Neuronal stem cell (in vitro differentiated cells): ENCODE measurements around the gene STX3.

Experiments
- DNase-seq: peaks from one replicate; pipeline ENCODE4 v3.0.0-alpha.2; 2013; ENCODE audit warnings: low spot score
- H2AFZ ChIP-seq: one replicate; pipeline ENCODE4 v1.6.1; 2013; ENCODE audit warnings: mild to moderate bottlenecking, low read length, inconsistent platforms
- H2AK5ac ChIP-seq: 2 replicates; pipeline ENCODE4 v1.6.1; 2013; ENCODE audit warnings: low read depth, mild to moderate bottlenecking, inconsistent platforms, low read length, moderate library complexity, mixed read lengths
- H2BK120ac ChIP-seq: 2 replicates; pipeline ENCODE4 v1.6.1; 2013; ENCODE audit warnings: low read depth, mild to moderate bottlenecking, inconsistent platforms, low read length, moderate library complexity, mixed read lengths
- H2BK12ac ChIP-seq: one replicate; pipeline ENCODE4 v1.6.1; 2013; ENCODE audit warnings: low read length, inconsistent platforms
- H2BK15ac ChIP-seq: 2 replicates; pipeline ENCODE4 v1.6.1; 2013; ENCODE audit warnings: mild to moderate bottlenecking, low read length, inconsistent platforms, mixed read lengths
- H2BK5ac ChIP-seq: one replicate; pipeline ENCODE4 v1.6.1; 2013; ENCODE audit warnings: inconsistent platforms, mild to moderate bottlenecking, low read length, moderate library complexity
- H3K14ac ChIP-seq: one replicate; pipeline ENCODE4 v1.6.1; 2013; ENCODE audit warnings: low read length, inconsistent platforms
- H3K18ac ChIP-seq: 2 replicates; pipeline ENCODE4 v1.6.1; 2013; ENCODE audit warnings: low read length, inconsistent platforms
- H3K23ac ChIP-seq: 2 replicates; pipeline ENCODE4 v1.6.1; 2013; ENCODE audit warnings: low read depth, mild to moderate bottlenecking, mixed read lengths, low read length, inconsistent platforms; ENCODE audit not compliant: poor library complexity
- H3K27ac ChIP-seq: replicated peaks from 3 replicates; pipeline ENCODE4 v1.5.1; 2013; ENCODE audit warnings: low read length, inconsistent platforms
- H3K27me3 ChIP-seq, 3 experiments: 2 replicates each; pipeline ENCODE4 v1.6.1; 2013; ENCODE audit warnings: low read length in 3 of 3, mild to moderate bottlenecking in 2 of 3, inconsistent platforms in 1 of 3, low read depth in 1 of 3, mixed read lengths in 1 of 3, moderate library complexity in 1 of 3; ENCODE audit not compliant: control insufficient read depth in 3 of 3, insufficient read depth in 3 of 3
- H3K36me3 ChIP-seq, 2 donors: replicated peaks in 1 of 2; 2 replicates each; pipeline ENCODE4 v1.6.1; 2013; ENCODE audit warnings: low read length in 2 of 2; ENCODE audit not compliant: control insufficient read depth in 2 of 2, insufficient read depth in 2 of 2
- H3K4ac ChIP-seq: 2 replicates; pipeline ENCODE4 v1.6.1; 2013; ENCODE audit warnings: inconsistent platforms, mild to moderate bottlenecking, low read length, moderate library complexity
- H3K4me1 ChIP-seq, 2 donors: 1 replicate in 1 of 2; 2 replicates in 1 of 2; pipeline ENCODE4 v1.6.1; 2013; ENCODE audit warnings: low read length in 2 of 2, low read depth in 1 of 2; ENCODE audit not compliant: control insufficient read depth in 2 of 2, insufficient read depth in 1 of 2
- H3K4me2 ChIP-seq: one replicate; pipeline ENCODE4 v1.6.1; 2013; ENCODE audit warnings: mild to moderate bottlenecking, low read length, inconsistent platforms; ENCODE audit not compliant: insufficient read depth, poor library complexity, severe bottlenecking
- H3K4me3 ChIP-seq, 2 donors: 2 replicates each; pipeline ENCODE4 v1.5.1; 2013; ENCODE audit warnings: low read length in 2 of 2, mild to moderate bottlenecking in 2 of 2, inconsistent platforms in 1 of 2, moderate library complexity in 1 of 2
- H3K79me1 ChIP-seq: one replicate; pipeline ENCODE4 v1.6.1; 2013; ENCODE audit warnings: low read depth, mild to moderate bottlenecking, inconsistent platforms, low read length, moderate library complexity
- H3K9ac ChIP-seq: one replicate; pipeline ENCODE4 v1.6.1; 2013; ENCODE audit warnings: mild to moderate bottlenecking, low read depth, low read length, inconsistent platforms; ENCODE audit not compliant: poor library complexity
- H3K9me3 ChIP-seq, 2 donors: replicated peaks in 1 of 2; 2 replicates each; pipeline versions ENCODE3 to v1.6.1; 2013; ENCODE audit warnings: low read length in 2 of 2, mild to moderate bottlenecking in 2 of 2, inconsistent platforms in 1 of 2, low read depth in 1 of 2, mixed read lengths in 1 of 2, moderate library complexity in 1 of 2; ENCODE audit not compliant: control insufficient read depth in 2 of 2, insufficient read depth in 1 of 2
- H4K8ac ChIP-seq: one replicate; pipeline ENCODE4 v1.6.1; 2013; ENCODE audit warnings: low read depth, mild to moderate bottlenecking, inconsistent platforms, low read length, moderate library complexity
- H4K91ac ChIP-seq: one replicate; pipeline ENCODE4 v1.6.1; 2013; ENCODE audit warnings: low read length, low read depth, mild to moderate bottlenecking, inconsistent platforms; ENCODE audit not compliant: poor library complexity
- WGBS, 2 donors: extraction: QIAGEN DNeasy Blood & Tissue Kit; methylation state at CpG; one replicate each; pipeline ENCODE4 v1.1.7; 2013; ENCODE audit warnings: missing lambda C conversion rate in 2 of 2, mixed read lengths in 1 of 2; ENCODE audit not compliant: insufficient read length in 2 of 2, insufficient replicate concordance in 1 of 2; ENCODE audit errors: extremely low coverage in 2 of 2; 5-methylcytosine and 5-hydroxymethylcytosine counted together

The STX3 gene

DNA sequence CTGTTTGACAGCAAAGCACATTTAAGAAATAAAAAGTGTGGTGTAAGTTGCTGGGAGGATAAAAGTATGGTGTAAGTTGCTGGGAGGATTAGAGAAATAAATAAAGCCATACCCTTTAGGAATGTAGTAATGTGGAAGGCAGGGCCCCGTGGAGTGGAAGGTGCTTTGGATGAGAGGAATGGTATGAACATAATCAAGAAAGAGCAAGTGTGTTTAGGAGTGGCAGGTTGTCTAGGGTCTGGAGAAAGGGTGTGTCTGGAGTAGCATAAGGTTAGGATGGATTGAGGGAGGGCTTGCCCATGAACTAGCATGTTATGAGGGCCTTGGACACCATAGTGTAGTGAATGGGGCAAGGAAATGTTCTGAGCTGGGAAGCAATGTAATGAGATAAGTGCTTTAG, 37.3 kb downstream of the STX3 start:
- H3K23ac ChIP-seq = no peak overlapping the region
- no peak overlapping the region for H3K14ac ChIP-seq
- no peak overlapping the region for H2BK120ac ChIP-seq
- peaks cover 0 to 18% of the 10 kb centered on the region in 2 donors for H3K36me3 ChIP-seq
- no peaks in the 10 kb centered on the region for H3K9me3 ChIP-seq
- H4K8ac ChIP-seq = no peak overlapping the region
- no peaks in the 10 kb centered on the region for H3K4me1 ChIP-seq
- no peak overlapping the region for H3K4me2 ChIP-seq
- H3K18ac ChIP-seq = no peak overlapping the region
- no peak overlapping the region for H2BK12ac ChIP-seq
- H3K4me3 ChIP-seq = no peak overlapping the region
- H2AFZ ChIP-seq = no peak overlapping the region
- no peak overlapping the region for H4K91ac ChIP-seq
- H3K9ac ChIP-seq = no peak overlapping the region
- no peak overlapping the region for H3K4ac ChIP-seq
- WGBS, 2 donors = no CpG with 5 or more reads among the region's 1 CpG
- no peak overlapping the region for H2BK15ac ChIP-seq
- H3K27ac ChIP-seq = no peak overlapping the region
- no peak for DNase-seq
- H2AK5ac ChIP-seq = no peak overlapping the region
- no peak overlapping the region for H2BK5ac ChIP-seq
- no peaks in the 10 kb centered on the region for H3K79me1 ChIP-seq
- no peaks in the 10 kb centered on the region for H3K27me3 ChIP-seq

DNA sequence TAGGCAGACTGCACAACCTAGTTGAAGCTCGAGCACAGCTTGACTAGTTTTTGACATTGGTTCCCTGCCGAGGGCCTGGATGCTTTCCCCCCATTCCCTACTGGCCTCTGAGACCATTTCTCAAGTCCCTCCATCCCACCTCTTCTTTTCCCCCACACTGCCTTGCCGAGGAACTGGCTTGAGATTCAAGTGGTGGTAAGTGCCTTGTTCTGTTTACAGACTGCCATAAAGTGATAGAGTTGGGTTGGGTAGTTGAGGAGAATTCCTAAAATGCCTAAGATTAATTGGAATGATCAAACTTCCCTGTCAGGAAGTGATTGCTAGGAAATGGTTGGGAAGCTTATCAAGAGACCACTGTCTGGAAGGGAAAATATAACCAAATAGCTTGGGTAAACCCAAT, 39.2 kb downstream of the STX3 start:
- Histone ChIP-seq H3K14ac (no peak overlapping the region), H3K36me3 (peaks cover 0 to 17% of the 10 kb centered on the region in 2 donors), H3K4me2 (no peak overlapping the region), H4K8ac (no peak overlapping the region), H3K27me3 (no peaks in the 10 kb centered on the region), H3K4me1 (no peaks in the 10 kb centered on the region), H3K4me3 (no peak overlapping the region), H3K9me3 (no peaks in the 10 kb centered on the region), H2AFZ (no peak overlapping the region), H2BK5ac (no peak overlapping the region), H2BK15ac (no peak overlapping the region), H3K18ac (no peak overlapping the region), H3K79me1 (no peaks in the 10 kb centered on the region), H2AK5ac (no peak overlapping the region), H2BK12ac (no peak overlapping the region), H3K9ac (no peak overlapping the region), H2BK120ac (no peak overlapping the region), H3K23ac (no peak overlapping the region), H4K91ac (no peak overlapping the region), H3K27ac (no peak overlapping the region), H3K4ac (no peak overlapping the region)
- no peak for DNase-seq
- WGBS, 2 donors = no CpG with 5 or more reads among the region's 3 CpGs

DNA sequence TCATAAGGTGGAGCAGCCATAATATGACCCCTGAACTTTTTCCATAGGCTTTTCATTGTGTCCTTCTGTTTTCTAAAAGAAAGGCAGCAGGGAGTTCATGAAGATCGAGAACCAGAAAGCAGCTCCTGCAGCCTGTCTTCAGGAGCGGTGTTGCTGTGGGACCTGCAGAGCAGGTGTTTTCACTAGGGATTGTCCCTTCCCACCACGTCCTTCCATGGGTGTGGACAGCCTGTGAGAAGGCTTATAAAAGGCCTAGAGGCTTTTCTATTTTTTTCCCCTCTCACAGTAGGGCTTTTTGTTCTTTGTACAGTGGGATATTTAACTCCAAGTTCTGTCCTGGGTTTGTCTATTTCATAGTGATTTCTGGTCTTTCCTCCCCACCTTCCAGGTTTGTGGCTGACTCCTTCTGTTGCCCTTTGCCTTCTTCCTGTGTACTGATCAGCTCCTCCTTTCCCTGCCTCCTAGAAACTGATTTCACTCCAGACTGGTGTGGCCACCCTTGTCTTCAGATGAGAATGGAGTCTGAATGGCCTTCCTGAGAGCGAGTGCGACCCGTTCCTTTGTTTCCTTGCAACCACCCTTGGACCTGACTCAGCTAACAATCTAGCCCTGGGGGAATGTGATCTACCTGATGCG, 45.3 kb downstream of the STX3 start:
- Histone ChIP-seq H3K4me2 (no peak overlapping the region), H3K23ac (no peak overlapping the region), H3K36me3 (peaks cover 5 to 6% of the 10 kb centered on the region in 2 donors), H3K14ac (no peak overlapping the region), H3K4ac (no peak overlapping the region), H3K4me3 (no peak overlapping the region), H2AK5ac (no peak overlapping the region), H2AFZ (no peak overlapping the region), H3K4me1 (no peaks in the 10 kb centered on the region), H2BK12ac (no peak overlapping the region), H3K18ac (no peak overlapping the region), H2BK15ac (no peak overlapping the region), H3K79me1 (no peaks in the 10 kb centered on the region), H3K9ac (no peak overlapping the region), H2BK120ac (no peak overlapping the region), H3K27me3 (no peaks in the 10 kb centered on the region), H4K8ac (no peak overlapping the region), H4K91ac (no peak overlapping the region), H3K9me3 (no peaks in the 10 kb centered on the region), H3K27ac (no peak overlapping the region), H2BK5ac (no peak overlapping the region)
- no CpG with 5 or more reads among the region's 7 CpGs for WGBS, 2 donors
- no peak for DNase-seq

GRCh38 chr11:59801160-59801706, 46.1 kb downstream of the STX3 start:
- Histone ChIP-seq H3K4me3 (no peak overlapping the region), H3K4me1 (no peaks in the 10 kb centered on the region), H4K91ac (no peak overlapping the region), H3K27ac (no peak overlapping the region), H3K9ac (no peak overlapping the region), H3K9me3 (no peaks in the 10 kb centered on the region), H3K27me3 (no peaks in the 10 kb centered on the region), H2BK12ac (no peak overlapping the region), H2AK5ac (no peak overlapping the region), H3K18ac (no peak overlapping the region), H3K4me2 (no peak overlapping the region), H2BK120ac (no peak overlapping the region), H3K23ac (no peak overlapping the region), H3K79me1 (peaks cover 1% of the 10 kb centered on the region), H2BK15ac (no peak overlapping the region), H3K14ac (no peak overlapping the region), H3K4ac (no peak overlapping the region), H2BK5ac (no peak overlapping the region), H4K8ac (no peak overlapping the region), H3K36me3 (peaks cover 4 to 12% of the 10 kb centered on the region in 2 donors), H2AFZ (no peak overlapping the region)
- no CpG with 5 or more reads among the region's 2 CpGs for WGBS, 2 donors
- no peak for DNase-seq
